GM12892 (cell line): ENCODE results near the gene DTWD1.

Experiments
- DNase-seq: peaks from one replicate; pipeline ENCODE4 v3.0.0; 2011; ENCODE audit not compliant: insufficient read length
- FAIRE-seq: peaks from 2 replicates; lab custom pipeline; 2011; peaks lifted over from hg19 to GRCh38; lab: Jason Lieb, UNC
- POLR2A ChIP-seq: IDR thresholded peaks from 2 replicates; pipeline ENCODE4 v1.6.1; 2011; ENCODE audit warnings: low read depth, low read length, control low read depth
- POLR2AphosphoS5 ChIP-seq: IDR thresholded peaks from 2 replicates; pipeline ENCODE4 v1.6.1; 2011; ENCODE audit warnings: low read depth, low read length, control low read depth
- TAF1 ChIP-seq: IDR thresholded peaks from 2 replicates; pipeline ENCODE4 v1.6.1; 2011; ENCODE audit warnings: low read depth, mild to moderate bottlenecking, control low read depth, low read length, borderline replicate concordance

DTWD1 gene

GRCh38 chr15:49621401-49621811 lies 558 bp downstream of the DTWD1 start:
- no peak for FAIRE-seq

GRCh38 chr15:49621887-49622286 lies 1.0 kb downstream of the DTWD1 start:
- DNase-seq (no peak), FAIRE-seq (no peak)
- TF ChIP-seq POLR2A (no peak), TAF1 (no peak), POLR2AphosphoS5 (no peak)

More at GRCh38 chr15:49621401-49621811, 558 bp downstream of the DTWD1 start:
- TF ChIP-seq POLR2A = no peak
- TF ChIP-seq TAF1 = no peak
- TF ChIP-seq POLR2AphosphoS5 = no peak
- no peak for DNase-seq

- no peak for DNase-seq
- FAIRE-seq = no peak
- TF ChIP-seq TAF1 = no peak
- TF ChIP-seq POLR2A = no peak
- TF ChIP-seq POLR2AphosphoS5 = no peak
Measured at GRCh38 chr15:49622561-49622960, 1.7 kb downstream of the DTWD1 start.

- TF ChIP-seq POLR2AphosphoS5 (no peak), TAF1 (no peak), POLR2A (no peak)
- DNase-seq = no peak
- no peak for FAIRE-seq
Measured at GRCh38 chr15:49624056-49624455, 3.2 kb downstream of the DTWD1 start.

GRCh38 chr15:49625460-49626036 lies 4.7 kb downstream of the DTWD1 start:
- DNase-seq (no peak), FAIRE-seq (no peak)
- TF ChIP-seq POLR2AphosphoS5 = no peak
- no peak for TF ChIP-seq POLR2A
- no peak for TF ChIP-seq TAF1

- TF ChIP-seq TAF1 = no peak
- no peak for TF ChIP-seq POLR2A
- TF ChIP-seq POLR2AphosphoS5 = no peak
- no peak for FAIRE-seq
- DNase-seq = no peak
Measured at GRCh38 chr15:49627407-49627877, 6.6 kb downstream of the DTWD1 start.

GRCh38 chr15:49628379-49628778 lies 7.5 kb downstream of the DTWD1 start:
- TF ChIP-seq TAF1 (no peak), POLR2A (no peak), POLR2AphosphoS5 (no peak)
- no peak for FAIRE-seq
- DNase-seq = no peak

GRCh38 chr15:49637857-49638256 lies 17.0 kb downstream of the DTWD1 start:
- DNase-seq (no peak), FAIRE-seq (no peak)
- TF ChIP-seq POLR2A (no peak), POLR2AphosphoS5 (no peak), TAF1 (no peak)

- no peak for TF ChIP-seq POLR2AphosphoS5
- TF ChIP-seq TAF1 = no peak
- no peak for TF ChIP-seq POLR2A
- DNase-seq = no peak
Measured at GRCh38 chr15:49644364-49644794, 23.5 kb downstream of the DTWD1 start.

GRCh38 chr15:49645277-49645676 lies 24.4 kb downstream of the DTWD1 start:
- TF ChIP-seq POLR2AphosphoS5 = no peak
- no peak for TF ChIP-seq POLR2A
- no peak for TF ChIP-seq TAF1
- DNase-seq (no peak), FAIRE-seq (no peak)

More at GRCh38 chr15:49644364-49644794, 23.5 kb downstream of the DTWD1 start:
- FAIRE-seq = no peak

GRCh38 chr15:49645941-49646340 lies 25.1 kb downstream of the DTWD1 start:
- DNase-seq (no peak), FAIRE-seq (no peak)
- no peak for TF ChIP-seq TAF1
- TF ChIP-seq POLR2AphosphoS5 = no peak
- no peak for TF ChIP-seq POLR2A

- TF ChIP-seq POLR2A (no peak), POLR2AphosphoS5 (no peak), TAF1 (no peak)
- DNase-seq = no peak
- no peak for FAIRE-seq
Measured at GRCh38 chr15:49646891-49647290, 26.0 kb downstream of the DTWD1 start.

- TF ChIP-seq TAF1 = no peak
- no peak for TF ChIP-seq POLR2AphosphoS5
- TF ChIP-seq POLR2A = no peak
- FAIRE-seq (no peak), DNase-seq (no peak)
Measured at GRCh38 chr15:49649987-49650386, 29.1 kb downstream of the DTWD1 start.
